ENCODE results near the gene TRAPPC10.
A peak's percentile ranks its signal among the peaks of the same experiment; 100 is the strongest.

Gene TRAPPC10, protein sequence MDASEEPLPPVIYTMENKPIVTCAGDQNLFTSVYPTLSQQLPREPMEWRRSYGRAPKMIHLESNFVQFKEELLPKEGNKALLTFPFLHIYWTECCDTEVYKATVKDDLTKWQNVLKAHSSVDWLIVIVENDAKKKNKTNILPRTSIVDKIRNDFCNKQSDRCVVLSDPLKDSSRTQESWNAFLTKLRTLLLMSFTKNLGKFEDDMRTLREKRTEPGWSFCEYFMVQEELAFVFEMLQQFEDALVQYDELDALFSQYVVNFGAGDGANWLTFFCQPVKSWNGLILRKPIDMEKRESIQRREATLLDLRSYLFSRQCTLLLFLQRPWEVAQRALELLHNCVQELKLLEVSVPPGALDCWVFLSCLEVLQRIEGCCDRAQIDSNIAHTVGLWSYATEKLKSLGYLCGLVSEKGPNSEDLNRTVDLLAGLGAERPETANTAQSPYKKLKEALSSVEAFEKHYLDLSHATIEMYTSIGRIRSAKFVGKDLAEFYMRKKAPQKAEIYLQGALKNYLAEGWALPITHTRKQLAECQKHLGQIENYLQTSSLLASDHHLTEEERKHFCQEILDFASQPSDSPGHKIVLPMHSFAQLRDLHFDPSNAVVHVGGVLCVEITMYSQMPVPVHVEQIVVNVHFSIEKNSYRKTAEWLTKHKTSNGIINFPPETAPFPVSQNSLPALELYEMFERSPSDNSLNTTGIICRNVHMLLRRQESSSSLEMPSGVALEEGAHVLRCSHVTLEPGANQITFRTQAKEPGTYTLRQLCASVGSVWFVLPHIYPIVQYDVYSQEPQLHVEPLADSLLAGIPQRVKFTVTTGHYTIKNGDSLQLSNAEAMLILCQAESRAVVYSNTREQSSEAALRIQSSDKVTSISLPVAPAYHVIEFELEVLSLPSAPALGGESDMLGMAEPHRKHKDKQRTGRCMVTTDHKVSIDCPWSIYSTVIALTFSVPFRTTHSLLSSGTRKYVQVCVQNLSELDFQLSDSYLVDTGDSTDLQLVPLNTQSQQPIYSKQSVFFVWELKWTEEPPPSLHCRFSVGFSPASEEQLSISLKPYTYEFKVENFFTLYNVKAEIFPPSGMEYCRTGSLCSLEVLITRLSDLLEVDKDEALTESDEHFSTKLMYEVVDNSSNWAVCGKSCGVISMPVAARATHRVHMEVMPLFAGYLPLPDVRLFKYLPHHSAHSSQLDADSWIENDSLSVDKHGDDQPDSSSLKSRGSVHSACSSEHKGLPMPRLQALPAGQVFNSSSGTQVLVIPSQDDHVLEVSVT

GRCh38 chr21:44011579-44012473 is at the start of gene TRAPPC10:
TRAPPC10 (plus strand) TSS chr21:44012309; CDS start chr21:44012494, 185 bp downstream.
- Histone ChIP-seq H3K9me3 (no peaks in the 10 kb centered on the region), H3K27ac (peak within 1 kb of the TSS; percentile 96), H3K4me1 (ENCODE audit: control insufficient read depth in 1 of 2, insufficient read depth in 1 of 2, low read depth in 1 of 2, low read length in 1 of 2) (peaks cover 41 to 51% of the 10 kb centered on the region in 2 experiments), H3K36me3 (no peaks in the 10 kb centered on the region), H3K27me3 (no peaks in the 10 kb centered on the region), H3K4me3 (ENCODE audit: low read depth in 1 of 2, low read length in 1 of 2) (peak within 1 kb of the TSS; percentile 77 to 79)
- no peak for TF ChIP-seq CTCF (IDR thresholded peaks at IDR 0.05)

GRCh38 chr21:43965911-43966585 is 46.1 kb upstream of the TRAPPC10 start:
- H3K4me1 ChIP-seq (ENCODE audit: control insufficient read depth in 1 of 2, insufficient read depth in 1 of 2, low read depth in 1 of 2, low read length in 1 of 2): no peaks in the 10 kb centered on the region
- H3K4me3 ChIP-seq (ENCODE audit: low read depth in 1 of 2, low read length in 1 of 2): no peak overlapping the region
- H3K9me3 ChIP-seq: no peaks in the 10 kb centered on the region
- no peak for TF ChIP-seq CTCF (IDR thresholded peaks at IDR 0.05)
- H3K27ac ChIP-seq: no peak overlapping the region
- no peaks in the 10 kb centered on the region for H3K27me3 ChIP-seq
- H3K36me3 ChIP-seq: peaks cover 21% of the 10 kb centered on the region

GRCh38 chr21:43966946-43967512 is 45.1 kb upstream of the TRAPPC10 start:
- Histone ChIP-seq H3K36me3 (peaks cover 26% of the 10 kb centered on the region), H3K27ac (no peak overlapping the region), H3K4me1 (ENCODE audit: control insufficient read depth in 1 of 2, insufficient read depth in 1 of 2, low read depth in 1 of 2, low read length in 1 of 2) (no peaks in the 10 kb centered on the region)

DNA sequence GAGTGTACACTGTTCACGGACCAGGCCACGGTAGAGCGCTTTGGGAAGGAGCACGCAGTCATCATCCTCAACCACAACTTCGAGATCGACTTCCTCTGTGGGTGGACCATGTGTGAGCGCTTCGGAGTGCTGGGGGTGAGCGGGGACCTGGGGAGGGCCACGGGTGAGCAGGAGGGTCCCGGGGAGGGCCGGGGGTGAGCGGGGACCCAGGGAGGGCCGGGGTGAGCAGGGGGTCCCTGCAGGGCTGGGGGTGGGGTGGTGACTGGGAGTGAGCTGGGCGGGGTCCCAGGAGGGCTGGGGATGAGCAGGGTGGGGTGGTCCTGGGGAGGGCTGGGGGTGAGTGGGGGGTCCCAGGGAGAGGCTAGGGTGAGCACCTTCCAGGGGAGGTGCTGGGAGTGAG is 44.1 kb upstream of the TRAPPC10 start:
- H3K4me1 ChIP-seq (ENCODE audit: control insufficient read depth in 1 of 2, insufficient read depth in 1 of 2, low read depth in 1 of 2, low read length in 1 of 2): no peaks in the 10 kb centered on the region
- no peaks in the 10 kb centered on the region for H3K9me3 ChIP-seq
- TF ChIP-seq CTCF (IDR thresholded peaks at IDR 0.05): no peak
- no peaks in the 10 kb centered on the region for H3K27me3 ChIP-seq
- H3K27ac ChIP-seq: no peak overlapping the region
- H3K4me3 ChIP-seq (ENCODE audit: low read depth in 1 of 2, low read length in 1 of 2): no peak overlapping the region
- H3K36me3 ChIP-seq: peaks cover 26% of the 10 kb centered on the region

More at GRCh38 chr21:43966946-43967512, 45.1 kb upstream of the TRAPPC10 start:
- no peak for TF ChIP-seq CTCF (IDR thresholded peaks at IDR 0.05)
- Histone ChIP-seq H3K27me3 (no peaks in the 10 kb centered on the region), H3K4me3 (ENCODE audit: low read depth in 1 of 2, low read length in 1 of 2) (no peak overlapping the region), H3K9me3 (no peaks in the 10 kb centered on the region)
